Lower lobe of right lung (tissue), 2 donors: ENCODE results near the gene CDK6. TPM values are rescaled to one million over a fixed set of nuclear protein-coding genes. Genes with fewer than 3 reads are reported as not detected.

ENCODE experiments used
- ATAC-seq, 2 donors: fragments of 200-7000 bp; cut with Tn5 transposase; one replicate each; pipeline ENCODE4 v1.9.1; 2020 to 2022; ENCODE audit warnings: mild to moderate bottlenecking in 2 of 2, moderate library complexity in 2 of 2
- DNase-seq: peaks from one replicate; pipeline ENCODE4 v3.0.0-alpha.2; 2020
- H3K27ac ChIP-seq: fragments of 200-600 bp; one replicate; pipeline ENCODE4 v1.8.0; 2022
- H3K27me3 ChIP-seq: fragments of 200-600 bp; one replicate; pipeline ENCODE4 v1.8.0; 2022; ENCODE audit warnings: low read depth
- H3K36me3 ChIP-seq: fragments of 200-600 bp; one replicate; pipeline ENCODE4 v1.8.0; 2022; ENCODE audit warnings: mild to moderate bottlenecking
- H3K4me1 ChIP-seq: fragments of 200-600 bp; one replicate; pipeline ENCODE4 v1.8.0; 2022
- H3K4me3 ChIP-seq: fragments of 200-600 bp; one replicate; pipeline ENCODE4 v1.8.0; 2022; ENCODE audit warnings: mild to moderate bottlenecking
- H3K9me3 ChIP-seq: fragments of 200-600 bp; one replicate; pipeline ENCODE4 v1.8.0; 2022
- intact Hi-C: fragments of 100-400 bp; cut with DNase I; formaldehyde crosslinking; loops from one replicate; pipeline ENCODE4 v1.11.0; 2022
- total RNA-seq: library from RNA; stranded (reverse); fragmentation: NEBNext Ultra II Directional; extraction: Animal tissue kit (Norgen Biotek cat#: 25700); gene quantifications from one replicate; pipeline ENCODE4 v1.2.1, GENCODE V29; 2021
- TF ChIP-seq, protein P1 (sequence below): fragments of 200-600 bp; IDR thresholded peaks from one replicate; pipeline ENCODE4 v1.8.0; 2022; ENCODE audit warnings: antibody characterized with exemption, mild to moderate bottlenecking
- donor health status: DM: no; HTN: yes; CAD: no; lungs with severe emphysema.

The CDK6 gene
- total RNA-seq, 1 donor from 2014 or later: 21.7 TPM

DNA sequence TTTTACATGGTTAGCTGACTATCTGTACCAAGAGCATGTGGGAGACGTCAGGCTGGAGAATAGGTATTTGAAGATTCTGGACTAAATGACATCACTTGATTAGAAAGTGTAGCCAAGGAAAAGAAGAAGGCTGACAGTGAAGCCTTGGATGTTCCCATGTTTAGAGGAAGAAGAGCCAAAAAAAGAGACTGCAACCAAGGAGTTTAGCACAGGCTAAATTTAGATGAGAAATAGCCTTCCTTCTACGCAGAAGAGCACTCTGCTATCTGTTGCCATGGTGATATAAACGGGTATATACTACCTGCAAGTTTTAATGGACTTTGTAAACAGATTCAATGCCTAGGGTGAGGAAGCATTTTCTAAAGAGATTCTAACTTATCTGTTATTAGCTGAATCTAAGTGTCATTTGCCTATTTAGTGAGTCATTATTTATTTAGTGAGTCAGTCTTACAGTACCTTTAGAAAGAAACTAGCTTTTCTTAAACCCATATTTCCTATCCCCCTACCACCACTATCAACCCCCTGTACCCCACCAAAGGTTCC lies 69.8 kb downstream of the CDK6 start:
- no peaks in the 10 kb centered on the region for H3K36me3 ChIP-seq
- no peak overlapping the region for H3K4me3 ChIP-seq
- peaks cover 8% of the 10 kb centered on the region for H3K4me1 ChIP-seq
- no peaks in the 10 kb centered on the region for H3K27me3 ChIP-seq
- intact Hi-C loops: no loop called here
- ATAC-seq: peak; percentile 29 to 67
- TF ChIP-seq, protein P1, sequence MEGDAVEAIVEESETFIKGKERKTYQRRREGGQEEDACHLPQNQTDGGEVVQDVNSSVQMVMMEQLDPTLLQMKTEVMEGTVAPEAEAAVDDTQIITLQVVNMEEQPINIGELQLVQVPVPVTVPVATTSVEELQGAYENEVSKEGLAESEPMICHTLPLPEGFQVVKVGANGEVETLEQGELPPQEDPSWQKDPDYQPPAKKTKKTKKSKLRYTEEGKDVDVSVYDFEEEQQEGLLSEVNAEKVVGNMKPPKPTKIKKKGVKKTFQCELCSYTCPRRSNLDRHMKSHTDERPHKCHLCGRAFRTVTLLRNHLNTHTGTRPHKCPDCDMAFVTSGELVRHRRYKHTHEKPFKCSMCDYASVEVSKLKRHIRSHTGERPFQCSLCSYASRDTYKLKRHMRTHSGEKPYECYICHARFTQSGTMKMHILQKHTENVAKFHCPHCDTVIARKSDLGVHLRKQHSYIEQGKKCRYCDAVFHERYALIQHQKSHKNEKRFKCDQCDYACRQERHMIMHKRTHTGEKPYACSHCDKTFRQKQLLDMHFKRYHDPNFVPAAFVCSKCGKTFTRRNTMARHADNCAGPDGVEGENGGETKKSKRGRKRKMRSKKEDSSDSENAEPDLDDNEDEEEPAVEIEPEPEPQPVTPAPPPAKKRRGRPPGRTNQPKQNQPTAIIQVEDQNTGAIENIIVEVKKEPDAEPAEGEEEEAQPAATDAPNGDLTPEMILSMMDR: no peak
- H3K9me3 ChIP-seq: no peaks in the 10 kb centered on the region
- no peak for DNase-seq
- peak overlapping the region; percentile 21 for H3K27ac ChIP-seq

DNA sequence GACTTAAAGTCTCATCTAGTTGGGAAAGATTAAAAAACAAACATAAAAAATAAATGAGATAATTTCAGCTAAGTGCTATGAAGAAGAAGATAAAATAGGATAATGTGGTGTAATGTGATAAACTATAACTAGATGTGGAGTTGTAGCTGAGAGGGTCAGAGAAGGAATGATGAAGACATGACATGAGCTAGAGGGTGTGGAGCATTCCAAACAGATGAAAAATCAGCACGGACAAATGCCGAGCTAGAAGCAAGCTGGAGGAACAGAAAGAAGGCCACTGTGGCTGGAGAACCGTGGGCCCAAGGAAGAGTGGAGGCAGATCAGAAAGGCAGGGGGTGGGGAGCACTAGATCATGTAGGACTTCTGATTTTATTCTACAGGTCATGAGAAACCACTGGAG lies 70.6 kb downstream of the CDK6 start:
- Histone ChIP-seq H3K36me3 (no peaks in the 10 kb centered on the region), H3K4me3 (no peak overlapping the region), H3K4me1 (peaks cover 8% of the 10 kb centered on the region), H3K27ac (peak overlapping the region; percentile 21), H3K9me3 (no peaks in the 10 kb centered on the region), H3K27me3 (no peaks in the 10 kb centered on the region)
- TF ChIP-seq, protein P1: no peak
- intact Hi-C loops: no loop called here
- DNase-seq (no peak), ATAC-seq (peak in 1 of 2 donors; percentile 45)

DNA sequence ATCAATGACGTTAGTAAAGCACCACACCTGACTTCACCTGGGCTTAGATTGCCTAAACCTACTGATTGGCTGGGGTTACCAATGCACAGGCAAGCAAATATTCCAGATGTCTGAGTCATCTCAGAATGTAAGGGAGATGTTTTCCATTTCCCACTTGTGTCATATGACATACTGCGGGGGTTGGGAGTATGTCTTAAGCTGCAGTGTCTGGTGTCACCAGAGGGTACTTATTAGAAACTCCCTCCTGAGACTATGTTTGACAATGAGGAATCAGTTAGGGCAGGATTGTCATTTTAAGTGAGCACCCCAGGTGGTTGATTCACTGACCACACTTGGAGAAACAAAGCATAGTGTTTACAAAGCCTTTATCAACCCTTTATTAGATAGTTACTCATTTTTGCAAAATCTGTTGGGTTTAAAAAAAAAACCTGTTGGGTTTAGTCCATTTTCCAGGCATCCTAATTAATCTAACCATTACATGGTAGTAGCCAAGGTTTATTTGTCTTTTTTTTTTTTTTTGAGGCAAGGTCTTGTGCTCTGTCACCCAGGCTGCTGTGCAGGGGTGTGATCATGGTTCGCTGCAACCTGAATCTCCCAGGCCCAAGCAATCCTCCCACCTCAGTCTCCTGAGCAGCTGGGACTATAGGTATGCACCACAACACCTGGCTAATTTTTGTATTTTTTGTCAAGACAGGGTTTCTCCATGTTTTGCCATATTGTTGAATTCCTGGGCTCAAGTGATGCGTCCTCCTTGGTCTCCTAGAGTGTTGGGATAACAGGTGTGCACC lies 72.5 kb downstream of the CDK6 start:
- intact Hi-C loops: no loop called here
- Histone ChIP-seq H3K27ac (no peak overlapping the region), H3K36me3 (no peaks in the 10 kb centered on the region), H3K27me3 (no peaks in the 10 kb centered on the region), H3K4me3 (no peak overlapping the region), H3K4me1 (peaks cover 8% of the 10 kb centered on the region), H3K9me3 (no peaks in the 10 kb centered on the region)
- peak; percentile 23 to 30 for ATAC-seq
- TF ChIP-seq, protein P1: no peak
- DNase-seq: no peak

DNA sequence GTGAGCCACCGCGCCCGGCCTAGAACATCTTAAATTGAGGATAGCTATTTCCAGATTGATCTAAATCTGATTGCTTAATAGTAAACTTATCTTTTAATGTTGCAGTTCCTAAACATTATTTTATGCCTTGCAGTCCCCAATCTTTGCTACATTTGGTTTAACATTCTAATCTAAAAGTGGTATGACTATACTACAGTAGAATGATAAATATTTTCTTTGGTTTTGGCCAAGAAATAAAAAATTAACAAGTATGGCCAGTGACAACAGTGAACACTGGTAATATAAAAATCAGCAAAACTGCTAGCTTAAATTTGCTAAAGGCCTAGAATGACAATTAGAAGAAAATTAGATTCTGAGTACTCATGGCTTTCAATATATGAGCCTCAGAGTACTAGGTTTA lies 73.5 kb downstream of the CDK6 start:
- no peaks in the 10 kb centered on the region for H3K36me3 ChIP-seq
- H3K4me3 ChIP-seq: no peak overlapping the region
- intact Hi-C loops: no loop called here
- DNase-seq: no peak
- ATAC-seq: no peak
- H3K4me1 ChIP-seq: peaks cover 8% of the 10 kb centered on the region
- no peaks in the 10 kb centered on the region for H3K9me3 ChIP-seq
- no peaks in the 10 kb centered on the region for H3K27me3 ChIP-seq
- TF ChIP-seq, protein P1: no peak
- no peak overlapping the region for H3K27ac ChIP-seq

DNA sequence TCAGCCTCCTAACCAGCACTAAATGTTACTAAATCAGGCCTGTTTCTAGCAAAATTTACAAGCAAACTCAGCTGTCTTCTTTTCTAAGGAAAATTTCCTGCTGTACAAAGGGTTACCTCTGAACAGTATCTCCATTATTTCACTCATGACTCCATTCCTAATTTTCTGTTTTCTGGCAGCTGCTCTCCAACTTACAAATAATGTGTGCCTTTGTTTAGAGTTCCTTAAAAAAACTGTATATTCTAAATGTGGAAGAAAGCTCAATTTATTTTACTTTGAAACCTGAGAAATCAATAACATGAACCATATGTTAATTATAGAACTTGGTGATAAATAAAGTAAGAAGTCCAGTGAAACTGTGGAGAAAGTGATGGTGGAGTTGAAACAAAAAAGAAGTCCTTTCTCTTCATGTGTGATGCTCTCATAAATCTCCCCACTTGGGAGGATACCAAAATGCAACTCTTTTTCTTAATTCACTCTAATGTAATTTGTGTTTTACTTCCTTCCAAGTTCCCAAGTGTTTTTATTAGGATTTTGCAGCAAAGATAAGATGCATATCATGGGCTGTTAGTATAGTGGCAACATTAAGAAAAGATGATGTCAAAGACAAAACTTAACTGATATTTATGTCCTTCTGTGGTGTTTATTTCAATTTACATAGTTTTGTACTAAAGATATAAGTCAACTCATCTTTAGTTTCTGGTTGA lies 74.8 kb downstream of the CDK6 start:
- no peak overlapping the region for H3K4me3 ChIP-seq
- no peaks in the 10 kb centered on the region for H3K27me3 ChIP-seq
- ATAC-seq (no peak), DNase-seq (no peak)
- H3K9me3 ChIP-seq: no peaks in the 10 kb centered on the region
- intact Hi-C loops: no loop called here
- peaks cover 4% of the 10 kb centered on the region for H3K4me1 ChIP-seq
- H3K27ac ChIP-seq: no peak overlapping the region
- no peaks in the 10 kb centered on the region for H3K36me3 ChIP-seq
- TF ChIP-seq, protein P1: no peak
